Testis (tissue), 3 donors: ENCODE measurements around the gene PLEKHM2. TPM values are rescaled to one million over a fixed set of nuclear protein-coding genes. Genes with fewer than 3 reads are reported as not detected.

ENCODE experiments used
- DNase-seq: peaks from one replicate; pipeline ENCODE4 v3.0.0-alpha.2; 2019
- H3K27ac ChIP-seq, 2 donors: fragments of 200-600 bp; sonication (generic); one replicate each; pipeline ENCODE4 v1.5.1; 2019
- H3K27me3 ChIP-seq: fragments of 200-600 bp; sonication (generic); one replicate; pipeline ENCODE4 v1.5.1; 2019
- H3K36me3 ChIP-seq: fragments of 200-600 bp; sonication (generic); one replicate; pipeline ENCODE4 v1.5.1; 2017; ENCODE audit warnings: low read depth; ENCODE audit errors: missing control alignments
- H3K4me1 ChIP-seq: fragments of 200-600 bp; sonication (generic); one replicate; pipeline ENCODE4 v1.5.1; 2019
- H3K4me3 ChIP-seq, 2 donors: fragments of 200-600 bp; sonication (generic); one replicate each; pipeline ENCODE4 v1.5.1; 2017 to 2019
- H3K9me3 ChIP-seq: fragments of 200-600 bp; sonication (generic); one replicate; pipeline ENCODE4 v1.5.1; 2017
- CTCF ChIP-seq, 3 experiments: fragments of 450-650 bp in 2 of 3; fragments of 200-600 bp in 1 of 3; sonication (generic) in 1 of 3; IDR thresholded peaks; one replicate each; pipeline ENCODE4 v1.5.1; 2016 to 2019; ENCODE audit warnings: antibody characterized with exemption in 3 of 3, mild to moderate bottlenecking in 2 of 3, moderate library complexity in 1 of 3
- POLR2A ChIP-seq: fragments of 450-650 bp; IDR thresholded peaks from one replicate; pipeline ENCODE4 v1.6.1; 2017; ENCODE audit warnings: antibody characterized with exemption, mild to moderate bottlenecking, moderate library complexity
- WGBS, 2 donors: methylation state at CpG; one replicate each; pipeline ENCODE4 v1.1.5; 2018; 5-methylcytosine and 5-hydroxymethylcytosine counted together
- intact Hi-C: fragments of 100-400 bp; cut with DNase I; formaldehyde crosslinking; loops from one replicate; pipeline ENCODE4 v1.15.1; 2023; ENCODE audit warnings: low total_unique reads
- polyA plus RNA-seq: library from polyadenylated mRNA; stranded (reverse); fragments of 350-450 nt; fragmentation: Illumina TruSeq; extraction: RNeasy Lipid Tissue Mini Kit (QIAGEN cat#74804); gene quantifications from one replicate; pipeline ENCODE4 v1.2.3, GENCODE V29; 2014; ENCODE audit warnings: low read depth, low replicate concordance; ENCODE audit not compliant: insufficient read depth
- total RNA-seq, 2 donors: library from RNA; depleted of rRNA; stranded (reverse); fragments of >200 nt; gene quantifications; one replicate each; pipeline ENCODE4 v1.2.3, GENCODE V29; 2016

PLEKHM2 gene
- total and polyA plus RNA-seq, 3 donors from 2014 or later: 61.9 to 98.4 (median 70.2) TPM

- Histone ChIP-seq H3K4me3 (no peak overlapping the region), H3K27ac (no peak overlapping the region), H3K36me3 (no peaks in the 10 kb centered on the region), H3K4me1 (no peaks in the 10 kb centered on the region), H3K27me3 (no peaks in the 10 kb centered on the region), H3K9me3 (no peaks in the 10 kb centered on the region)
- intact Hi-C loops: no loop called here
- WGBS, 2 donors: 94% methylated on average over 14 to 26 of the region's 27 CpGs
- TF ChIP-seq POLR2A: no peak
- TF ChIP-seq CTCF (IDR thresholded peaks at IDR 0.05): no peak
- no peak for DNase-seq
Observed at GRCh38 chr1:15733726-15734226, 49.7 kb downstream of the PLEKHM2 start.

DNA sequence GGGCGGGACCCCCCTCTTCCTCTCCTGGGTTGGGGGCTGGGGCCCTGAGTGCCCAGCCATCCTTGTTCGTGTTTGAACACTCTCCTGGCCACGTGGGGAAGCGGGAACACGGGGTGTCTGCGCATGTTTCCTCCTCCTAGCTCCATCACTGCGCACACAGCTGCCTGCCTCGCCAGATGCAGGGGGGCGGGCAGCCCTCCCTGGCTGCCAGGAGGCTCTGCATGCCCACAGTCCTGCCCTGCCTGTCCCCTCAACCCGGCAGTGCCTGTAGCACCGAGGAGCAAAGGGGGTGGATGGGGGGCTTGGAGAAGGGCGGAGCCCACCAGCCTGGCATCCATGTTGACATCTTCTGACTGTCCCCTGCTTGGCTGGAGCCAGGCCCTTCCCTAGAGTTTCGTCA lies 50.2 kb downstream of the PLEKHM2 start:
- H3K27me3 ChIP-seq: no peaks in the 10 kb centered on the region
- H3K4me3 ChIP-seq: no peak overlapping the region
- intact Hi-C loops: no loop called here
- TF ChIP-seq POLR2A (no peak), CTCF (IDR thresholded peaks at IDR 0.05) (no peak)
- no peaks in the 10 kb centered on the region for H3K4me1 ChIP-seq
- 89% methylated on average over 2 to 13 of the region's 13 CpGs for WGBS, 2 donors
- no peak for DNase-seq
- H3K9me3 ChIP-seq: no peaks in the 10 kb centered on the region
- no peak overlapping the region for H3K27ac ChIP-seq
- H3K36me3 ChIP-seq: no peaks in the 10 kb centered on the region

DNA sequence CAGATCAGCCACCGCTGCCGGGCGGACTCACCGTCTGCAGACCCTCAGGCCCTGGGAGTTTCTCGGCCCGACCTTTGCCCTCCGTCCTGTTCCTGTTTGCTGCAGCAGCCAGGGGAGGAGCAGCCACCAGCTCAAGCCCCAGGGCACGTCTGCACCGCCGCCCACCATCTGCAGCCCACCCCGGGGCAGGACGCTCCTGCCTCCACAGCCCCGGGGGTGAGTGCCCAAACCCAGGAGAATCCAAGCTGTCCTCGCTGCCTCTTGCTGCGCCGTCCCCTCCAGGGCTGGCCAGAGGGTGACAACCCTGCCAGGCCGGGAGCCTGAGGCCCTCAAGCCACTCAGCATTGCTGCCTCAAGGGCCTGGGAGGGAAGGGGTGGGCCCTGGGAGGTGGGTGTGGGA lies 50.8 kb downstream of the PLEKHM2 start:
- Histone ChIP-seq H3K36me3 (no peaks in the 10 kb centered on the region), H3K27me3 (no peaks in the 10 kb centered on the region), H3K4me1 (no peaks in the 10 kb centered on the region), H3K27ac (no peak overlapping the region), H3K4me3 (no peak overlapping the region), H3K9me3 (no peaks in the 10 kb centered on the region)
- DNase-seq: no peak
- WGBS, 2 donors: 68 to 87% methylated on average over 4 to 17 of the region's 17 CpGs
- intact Hi-C loops: no loop called here
- TF ChIP-seq CTCF (IDR thresholded peaks at IDR 0.05) (no peak), POLR2A (no peak)

DNA sequence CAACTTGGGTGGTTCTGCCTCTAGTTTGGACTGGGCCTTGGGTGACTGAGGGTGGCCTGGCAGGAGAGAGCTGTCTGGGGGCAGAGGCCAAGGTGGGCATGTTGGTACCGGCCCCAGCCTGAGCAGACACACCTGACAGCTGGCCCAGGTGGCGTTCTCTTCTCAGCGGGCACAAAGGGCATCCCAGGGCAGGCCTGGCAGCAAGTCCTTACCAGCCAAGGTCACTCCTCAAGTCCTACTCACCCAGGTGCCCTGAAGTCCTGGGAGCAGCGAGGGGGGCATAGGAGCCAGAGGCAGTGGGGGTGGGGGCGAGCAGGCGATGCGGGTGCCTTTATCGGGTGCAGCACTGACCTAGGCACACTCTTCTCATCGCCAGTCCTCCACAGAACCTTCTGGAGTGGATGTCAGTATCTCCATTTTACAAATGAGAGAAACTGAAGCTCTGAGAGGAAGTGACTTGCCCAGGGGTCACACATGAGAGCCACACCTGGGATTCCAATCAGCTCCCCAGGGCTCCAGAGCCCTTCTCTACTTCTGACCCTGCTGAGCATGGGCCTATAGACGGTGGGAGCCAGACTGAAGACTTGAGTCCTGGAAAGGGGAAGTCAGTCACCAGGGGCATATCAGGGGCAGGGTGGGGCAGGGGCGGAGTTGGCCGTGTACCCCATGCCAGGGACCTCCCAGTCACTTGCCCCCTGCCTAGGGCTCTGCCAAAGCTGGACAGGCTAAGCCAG lies 51.4 kb downstream of the PLEKHM2 start:
- no peak overlapping the region for H3K4me3 ChIP-seq
- H3K4me1 ChIP-seq: no peaks in the 10 kb centered on the region
- intact Hi-C loops: no loop called here
- 79 to 95% methylated on average over 7 to 12 of the region's 12 CpGs for WGBS, 2 donors
- TF ChIP-seq CTCF (IDR thresholded peaks at IDR 0.05) (no peak), POLR2A (no peak)
- no peaks in the 10 kb centered on the region for H3K27me3 ChIP-seq
- no peak for DNase-seq
- H3K36me3 ChIP-seq: no peaks in the 10 kb centered on the region
- H3K9me3 ChIP-seq: no peaks in the 10 kb centered on the region
- H3K27ac ChIP-seq: no peak overlapping the region
